NCI-H1930 (cell line): ENCODE results near the gene NTN5.
"Not testable (repeated sequence)": the region's sequence is repeated elsewhere in the genome, so short reads cannot be mapped to it uniquely, and the experiment has no call there.

Experiments
- DNase-seq, 2 experiments: peaks; one replicate each; lab custom pipeline; 2025; lab: John Stamatoyannopoulos, UW

NTN5 gene

DNA sequence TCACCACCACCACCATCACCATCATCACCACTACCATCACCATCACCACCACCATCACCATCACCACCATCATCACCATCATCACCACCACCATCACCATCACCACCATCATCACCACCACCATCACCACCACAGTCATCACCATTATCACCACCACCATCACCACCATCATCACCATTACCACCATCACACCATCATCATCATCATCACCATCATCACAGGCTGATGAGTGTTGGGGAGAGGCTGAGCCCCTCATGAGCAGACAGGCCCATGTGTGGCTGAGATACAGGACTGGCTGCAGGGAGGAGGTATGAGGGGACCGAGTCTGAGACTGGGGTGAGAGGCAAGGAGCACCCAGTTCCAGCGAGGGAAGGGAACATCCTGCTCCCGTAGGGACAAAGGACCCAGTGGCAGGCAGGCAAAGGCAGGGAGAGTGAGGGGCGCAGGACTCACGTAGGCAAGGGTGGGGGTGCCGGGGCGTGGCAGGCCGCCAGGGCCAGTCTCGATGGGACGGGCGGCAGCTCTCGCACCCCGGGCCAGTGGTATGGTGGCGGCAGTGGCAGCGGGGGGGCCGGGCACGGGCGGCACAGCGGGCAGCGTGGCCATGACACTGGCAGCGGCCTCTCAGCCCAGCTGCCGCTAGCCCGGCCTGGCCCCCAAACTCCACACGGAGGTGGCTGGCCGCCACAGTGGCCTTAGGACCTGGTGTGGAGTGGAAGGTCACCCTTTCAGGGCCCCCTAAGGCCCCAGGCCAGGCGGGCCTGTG lies 2.7 kb downstream of the NTN5 start:
- no peak for DNase-seq

DNA sequence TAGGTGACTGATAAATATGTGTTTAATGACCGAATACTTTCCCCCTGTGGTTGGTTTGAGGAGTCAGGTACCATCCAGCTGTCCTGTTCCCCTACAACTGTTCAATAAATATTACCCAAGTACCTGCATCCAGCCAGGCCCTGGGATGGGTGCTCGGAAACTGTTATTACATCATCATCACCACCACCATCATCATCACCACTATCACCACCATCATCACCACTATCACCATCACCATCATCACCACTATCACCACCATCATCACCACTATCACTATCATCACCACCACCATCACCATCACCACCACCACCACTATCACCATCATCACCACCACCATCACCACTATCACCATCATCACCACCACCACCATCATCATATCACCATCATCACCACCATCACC lies 4.1 kb downstream of the NTN5 start:
- DNase-seq: no peak

DNA sequence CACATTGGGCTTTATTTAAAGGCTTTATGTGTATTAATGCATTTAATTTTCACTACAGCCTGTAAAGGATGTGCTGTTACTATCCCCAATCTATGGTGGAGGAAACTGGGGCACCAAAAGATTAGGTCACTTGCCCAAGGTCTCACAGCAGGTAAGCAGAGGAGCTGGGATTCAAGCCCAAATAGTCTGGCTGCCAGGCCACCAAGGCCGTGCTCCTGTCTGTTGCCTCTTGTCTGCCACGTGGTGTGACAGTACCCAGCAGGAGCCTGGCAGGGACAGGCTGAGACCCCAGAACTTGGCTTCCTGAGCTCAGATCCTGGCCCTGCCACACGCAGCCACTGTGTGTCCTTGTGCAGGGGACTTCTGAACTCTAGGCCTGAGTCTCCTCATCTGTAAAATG lies 4.5 kb downstream of the NTN5 start:
- no peak for DNase-seq

DNA sequence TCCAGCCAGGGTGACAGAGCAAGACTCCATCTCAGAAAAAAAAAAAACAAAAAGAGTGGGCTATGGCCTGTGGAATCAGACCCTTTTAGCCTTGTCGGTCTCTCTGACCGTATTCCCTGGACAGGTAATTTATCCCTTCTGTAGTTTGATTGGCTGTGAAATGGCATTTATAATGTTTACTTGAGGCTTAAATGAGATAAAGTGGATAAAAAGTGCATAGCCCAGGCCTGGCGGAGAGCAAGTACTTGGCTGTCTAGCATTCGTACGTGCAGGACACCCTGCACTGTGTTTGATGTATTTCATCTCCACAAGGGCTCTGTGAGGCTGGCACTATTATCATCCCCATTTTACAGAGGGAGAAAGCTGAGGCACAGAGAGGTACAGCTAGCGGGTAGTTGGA lies 7.0 kb downstream of the NTN5 start:
- no peak for DNase-seq

DNA sequence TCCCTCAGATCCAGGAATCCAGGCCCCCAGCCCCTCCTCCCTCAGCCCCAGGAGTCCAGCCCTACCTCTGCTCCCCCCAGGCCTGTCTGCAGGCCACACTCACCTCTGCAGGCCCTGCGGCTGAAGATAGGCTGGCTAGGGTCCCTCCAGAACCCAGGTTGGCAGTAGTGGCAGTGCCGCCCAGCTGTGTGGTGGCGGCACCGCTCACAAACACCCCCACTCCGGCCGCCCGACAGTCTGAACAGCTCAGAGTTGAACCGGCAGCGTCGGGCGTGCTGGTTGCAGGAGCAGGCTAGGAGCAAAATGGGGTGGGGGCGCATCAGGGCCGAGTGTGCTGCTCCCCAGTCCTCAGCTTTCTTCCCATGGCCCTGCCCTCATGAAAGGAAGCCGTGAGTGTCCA lies 8.3 kb downstream of the NTN5 start:
- DNase-seq: no peak

DNA sequence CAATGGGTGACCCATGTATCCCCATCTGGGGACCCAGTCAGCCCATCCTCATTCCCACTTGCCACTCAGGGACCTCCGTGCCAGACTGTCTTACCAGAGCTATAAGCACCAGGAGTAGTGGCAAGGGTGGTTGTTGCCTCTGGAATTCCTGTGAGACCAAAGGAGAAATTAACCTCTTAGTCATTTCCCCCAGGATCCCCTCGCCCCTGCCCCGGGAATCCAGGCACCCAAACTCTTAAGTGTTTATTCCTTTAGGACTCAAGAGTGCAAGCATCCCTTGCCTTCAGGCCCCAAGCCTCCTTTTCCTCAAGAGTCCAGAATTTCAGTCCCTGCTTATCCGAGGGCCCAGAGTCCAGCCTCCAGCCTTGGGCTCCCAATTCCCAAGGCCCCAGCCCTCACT lies 9.2 kb downstream of the NTN5 start:
- DNase-seq: no peak

DNA sequence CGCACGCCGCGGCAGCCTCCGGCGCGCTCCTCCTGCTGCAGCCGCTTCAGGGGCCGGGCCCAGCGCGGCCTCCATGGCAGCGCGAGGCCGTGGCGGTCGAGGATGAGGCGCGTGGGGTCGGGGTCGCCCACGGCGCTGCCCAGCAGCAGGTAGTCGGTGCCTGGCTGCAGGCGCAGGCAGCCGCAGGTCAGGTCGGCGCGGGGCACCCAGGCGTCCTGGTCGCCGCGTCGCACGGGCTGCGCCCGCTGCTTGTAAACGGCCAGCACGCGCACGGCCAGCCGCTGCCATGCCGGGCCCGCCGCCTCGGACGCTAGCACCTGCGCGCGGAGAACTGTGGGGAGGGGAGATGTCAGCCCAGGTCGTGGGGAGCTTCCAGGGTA lies 11.1 kb downstream of the NTN5 start:
- no peak for DNase-seq

DNA sequence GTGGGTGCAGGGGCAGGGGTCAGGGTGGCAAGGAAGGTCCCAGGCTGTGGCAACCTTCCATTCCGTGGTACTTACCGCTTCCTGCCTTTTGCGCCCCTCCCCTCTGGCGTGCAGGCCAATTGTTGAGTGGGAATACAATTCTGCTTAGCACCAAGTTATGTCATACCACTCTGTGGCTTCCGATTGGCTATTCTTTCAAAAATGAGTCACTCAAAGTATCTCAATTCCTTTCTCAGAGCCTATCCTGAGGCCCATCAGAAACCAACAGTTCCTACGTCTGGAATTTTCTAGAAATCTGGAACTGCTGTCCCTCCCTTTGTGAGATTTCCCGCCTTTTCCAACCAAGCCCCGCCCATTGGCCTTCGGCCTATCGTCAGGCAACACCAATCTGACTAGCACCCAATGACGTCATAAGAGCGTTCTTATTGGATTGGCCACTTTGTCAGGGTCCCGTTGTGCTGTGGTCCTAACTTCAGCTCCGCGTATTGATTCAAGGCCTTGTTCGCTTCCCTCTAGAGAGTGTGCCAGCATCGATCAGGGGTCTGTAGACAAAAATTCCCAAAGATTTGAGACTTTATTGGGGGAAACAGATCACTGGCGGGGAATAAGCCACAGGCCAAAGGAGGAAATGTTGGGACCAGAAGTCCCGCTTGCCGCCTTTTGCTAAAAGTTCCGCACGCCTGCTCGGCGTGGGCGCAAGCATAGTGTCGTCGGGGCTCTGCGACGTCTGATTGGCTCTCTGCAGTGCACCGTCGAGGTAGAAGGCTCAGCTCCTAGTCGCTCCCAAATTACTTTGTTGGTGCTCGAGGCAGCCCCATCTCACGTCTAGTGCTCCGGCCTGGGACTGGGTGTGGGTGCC lies 11.7 kb downstream of the NTN5 start:
- peak; percentile 86 to 95 for DNase-seq

DNA sequence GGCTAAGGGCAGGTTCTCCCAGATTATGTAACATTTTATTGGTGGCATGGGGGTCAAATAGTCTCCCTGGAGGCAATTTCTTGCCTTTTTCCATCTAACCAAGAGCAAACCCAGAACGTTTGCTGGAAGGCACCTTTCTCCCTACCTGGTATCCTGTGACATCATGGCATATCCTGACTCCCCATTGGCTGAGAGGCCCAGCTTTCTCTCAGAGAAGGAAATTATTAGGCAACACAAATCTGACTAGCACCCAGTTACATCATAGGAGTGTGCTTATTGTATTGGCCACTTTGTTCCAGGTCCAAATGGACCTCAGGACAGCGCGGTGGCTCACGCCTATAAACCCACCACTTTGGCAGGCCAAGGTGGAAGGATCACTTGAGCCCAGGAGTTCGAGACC lies 13.0 kb downstream of the NTN5 start:
- no peak for DNase-seq

DNA sequence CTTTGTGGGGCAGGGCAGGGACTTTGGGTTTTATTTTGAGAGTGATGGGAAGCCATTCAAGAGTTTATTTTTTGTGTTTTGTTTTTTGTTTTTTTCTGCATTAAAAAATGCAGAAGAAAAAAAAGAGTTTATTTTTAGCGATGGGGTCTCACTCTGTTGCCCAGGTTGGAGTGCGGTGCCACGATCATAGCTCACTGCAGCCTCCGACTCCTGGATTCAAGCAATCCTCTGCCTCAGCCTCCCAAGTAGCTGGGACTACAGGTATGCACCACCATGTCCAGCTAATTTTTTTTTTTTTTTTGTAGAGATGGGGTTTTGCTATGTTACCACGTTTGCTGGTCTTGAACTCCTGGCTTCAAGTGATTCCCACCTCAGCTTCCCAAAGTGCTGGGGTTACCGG lies 14.3 kb downstream of the NTN5 start:
- no peak for DNase-seq

DNA sequence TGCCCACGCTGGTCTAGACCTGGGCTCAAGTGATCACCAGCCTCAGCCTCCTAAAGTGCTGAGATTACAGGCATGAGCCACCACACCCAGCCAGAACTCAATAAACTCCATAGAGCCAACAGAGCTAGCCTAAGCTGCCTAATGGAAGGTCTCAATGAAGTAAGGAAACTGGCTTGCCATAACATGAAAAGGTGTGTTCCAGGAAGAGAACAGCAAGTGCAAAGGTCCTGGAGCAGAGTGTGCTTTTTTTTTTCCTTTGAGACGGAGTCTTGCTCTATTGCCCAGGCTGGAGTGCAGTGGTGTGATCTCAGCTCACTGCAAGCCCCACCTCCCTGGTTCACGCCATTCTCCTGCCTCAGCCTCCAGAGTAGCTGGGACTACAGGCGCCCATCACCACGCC lies 15.0 kb downstream of the NTN5 start:
- not testable (repeated sequence) for DNase-seq

DNA sequence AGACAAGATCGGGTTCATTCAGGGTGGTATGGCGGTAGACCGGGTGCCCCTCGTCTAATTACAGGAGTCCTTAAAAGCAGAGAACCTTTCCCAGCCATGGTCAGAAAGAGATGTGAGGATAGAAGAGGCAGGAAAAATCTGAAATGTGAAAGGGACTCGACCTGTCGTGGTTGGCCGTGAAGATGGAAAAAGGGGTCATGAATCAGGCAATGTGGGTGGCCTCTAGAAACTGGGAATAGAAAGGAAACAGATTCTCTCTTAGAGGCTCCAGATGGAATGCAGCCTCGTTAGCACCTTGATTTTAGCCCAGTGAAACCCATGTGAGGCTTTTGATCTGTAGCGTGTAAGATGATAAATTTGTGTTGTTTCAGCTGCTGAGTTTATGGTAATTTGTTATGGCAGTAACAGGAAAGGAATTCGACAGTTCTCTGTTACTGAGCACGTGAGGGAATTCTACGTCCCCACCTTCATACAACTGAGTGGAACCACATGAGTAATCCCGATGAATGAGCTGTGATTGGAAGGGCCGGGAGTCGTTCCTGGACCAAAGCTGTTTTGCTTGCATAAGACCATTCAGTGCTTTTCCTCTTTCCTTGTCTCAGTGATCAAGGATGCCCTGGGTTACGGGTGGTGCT lies 15.9 kb downstream of the NTN5 start:
- DNase-seq: no peak

DNA sequence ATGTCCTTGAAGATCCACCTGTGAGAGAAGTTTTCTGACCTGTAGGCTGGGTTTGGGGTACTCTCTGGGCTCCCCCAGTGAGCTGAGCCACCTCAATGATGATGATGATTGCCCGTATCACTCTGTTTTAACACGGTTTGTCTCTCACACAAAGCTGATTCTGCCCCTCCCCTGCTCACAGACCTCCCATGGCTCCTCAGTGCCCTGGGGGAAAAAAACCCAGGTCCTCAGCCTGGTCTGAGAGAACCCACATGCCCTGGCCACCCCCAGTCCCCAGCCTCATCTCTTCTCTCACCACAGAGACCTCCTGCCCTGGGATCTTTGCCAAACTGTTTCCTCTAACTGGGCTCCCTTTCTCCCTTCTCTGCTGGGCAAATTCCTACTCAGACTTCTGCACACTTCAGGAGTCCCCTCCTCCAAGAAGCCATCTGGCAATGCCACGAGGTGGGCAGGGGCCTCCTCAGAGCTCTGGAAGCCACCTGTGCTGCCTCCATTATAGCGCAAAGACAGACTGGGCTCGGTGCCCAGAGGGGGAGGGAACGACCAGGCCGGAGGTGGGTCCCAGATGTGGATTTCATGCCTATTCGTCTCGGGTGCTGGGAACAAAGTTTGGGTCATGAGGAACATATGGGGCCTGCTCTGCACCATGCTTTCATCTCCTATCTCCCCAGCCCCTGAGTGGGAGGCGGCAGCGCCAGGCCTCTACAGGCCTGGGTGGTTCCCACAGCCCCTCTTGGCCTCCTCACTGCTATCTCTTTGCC lies 18.3 kb downstream of the NTN5 start:
- DNase-seq: no peak

DNA sequence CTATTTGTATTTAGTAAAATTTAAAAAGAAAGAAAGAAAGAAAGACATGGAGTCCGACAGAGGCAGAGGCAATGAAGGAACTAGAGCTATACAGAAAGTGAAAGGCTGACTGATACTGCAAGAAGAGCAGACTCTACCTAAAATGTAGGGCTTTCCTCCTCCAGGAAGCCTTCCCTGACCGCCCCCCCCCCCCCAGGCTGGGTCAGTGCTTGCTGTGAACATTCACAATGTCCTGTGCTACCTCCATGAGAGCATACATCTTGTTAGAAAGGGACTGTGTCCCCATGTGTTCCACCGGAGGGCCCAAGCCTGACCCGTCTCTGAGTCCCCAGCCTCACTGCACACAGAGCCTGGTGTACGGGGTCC lies 21.2 kb downstream of the NTN5 start:
- no peak for DNase-seq

DNA sequence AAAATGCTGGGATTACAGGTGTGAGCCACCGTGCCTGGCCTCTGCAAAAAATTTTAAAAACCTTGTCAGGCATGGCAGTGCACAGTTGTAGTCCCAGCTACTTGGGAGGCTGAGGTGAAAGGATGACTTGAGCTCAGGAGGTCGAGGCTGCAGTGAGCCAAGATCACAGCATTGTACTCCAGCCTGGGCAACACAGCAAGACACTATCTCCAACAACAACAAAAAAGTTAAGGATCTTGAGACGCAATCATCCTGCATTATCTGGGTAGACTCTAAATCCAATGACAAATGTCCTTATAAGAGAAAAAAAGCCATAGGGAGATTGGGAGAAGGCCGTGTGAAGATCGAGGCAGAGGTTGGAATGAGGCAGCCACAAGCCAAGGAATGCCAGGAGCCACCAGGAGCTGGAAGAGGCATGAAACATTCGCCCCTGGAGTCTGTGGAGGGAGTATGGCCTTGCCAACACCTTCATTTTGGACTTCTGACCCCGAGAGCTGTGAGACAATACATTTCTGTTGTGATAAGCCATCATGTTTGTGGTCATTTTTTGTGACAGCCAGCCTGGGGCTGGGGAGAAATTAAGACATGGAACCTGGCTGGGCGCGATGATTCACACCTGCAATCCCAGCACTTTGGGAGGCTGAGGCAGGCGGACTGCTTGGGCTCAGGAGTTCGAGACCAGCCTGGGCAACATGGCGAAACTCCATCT lies 21.7 kb downstream of the NTN5 start:
- no peak for DNase-seq

DNA sequence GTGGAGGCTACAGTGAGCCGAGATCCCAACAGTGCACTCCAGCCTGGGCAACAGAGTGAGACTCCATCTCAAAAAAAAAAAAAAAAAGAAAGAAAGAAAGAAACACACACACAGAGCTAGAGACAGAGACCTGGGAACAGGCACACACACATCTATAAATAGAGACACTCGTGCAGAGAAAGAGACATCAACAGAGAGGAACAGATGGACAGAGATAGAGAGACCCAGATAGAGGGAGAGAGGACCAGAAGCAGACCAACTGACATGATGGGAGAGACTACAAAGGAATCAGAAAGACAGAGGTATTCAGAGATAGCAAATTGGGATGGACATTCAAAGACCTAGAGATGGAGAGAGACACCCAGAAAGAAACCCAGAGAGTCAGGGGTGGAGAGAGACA lies 24.7 kb downstream of the NTN5 start:
- no peak for DNase-seq

DNA sequence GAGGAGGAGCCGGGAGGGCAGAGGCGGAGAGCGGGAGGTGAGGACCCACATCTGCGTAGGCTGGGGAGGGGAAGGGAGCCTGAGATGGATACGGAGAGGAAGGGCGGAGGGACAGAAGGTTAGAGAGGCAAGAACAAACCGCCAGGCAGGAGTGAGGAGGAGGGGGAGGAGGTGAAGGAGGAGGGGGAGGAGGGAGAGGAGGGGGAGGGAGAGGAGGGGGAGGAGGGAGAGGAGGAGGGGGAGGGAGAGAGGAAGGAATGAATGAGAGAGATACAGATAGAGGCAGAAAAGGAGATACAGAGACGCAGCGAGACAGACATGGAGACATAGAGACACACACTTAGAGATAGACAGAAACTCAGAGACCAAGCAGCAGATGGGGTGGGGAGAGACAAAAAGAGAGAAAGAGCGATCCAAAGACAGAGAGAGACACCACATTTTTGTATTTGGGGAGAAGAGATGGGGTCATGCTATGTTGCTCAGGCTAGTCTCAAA lies 26.0 kb downstream of the NTN5 start:
- no peak for DNase-seq

DNA sequence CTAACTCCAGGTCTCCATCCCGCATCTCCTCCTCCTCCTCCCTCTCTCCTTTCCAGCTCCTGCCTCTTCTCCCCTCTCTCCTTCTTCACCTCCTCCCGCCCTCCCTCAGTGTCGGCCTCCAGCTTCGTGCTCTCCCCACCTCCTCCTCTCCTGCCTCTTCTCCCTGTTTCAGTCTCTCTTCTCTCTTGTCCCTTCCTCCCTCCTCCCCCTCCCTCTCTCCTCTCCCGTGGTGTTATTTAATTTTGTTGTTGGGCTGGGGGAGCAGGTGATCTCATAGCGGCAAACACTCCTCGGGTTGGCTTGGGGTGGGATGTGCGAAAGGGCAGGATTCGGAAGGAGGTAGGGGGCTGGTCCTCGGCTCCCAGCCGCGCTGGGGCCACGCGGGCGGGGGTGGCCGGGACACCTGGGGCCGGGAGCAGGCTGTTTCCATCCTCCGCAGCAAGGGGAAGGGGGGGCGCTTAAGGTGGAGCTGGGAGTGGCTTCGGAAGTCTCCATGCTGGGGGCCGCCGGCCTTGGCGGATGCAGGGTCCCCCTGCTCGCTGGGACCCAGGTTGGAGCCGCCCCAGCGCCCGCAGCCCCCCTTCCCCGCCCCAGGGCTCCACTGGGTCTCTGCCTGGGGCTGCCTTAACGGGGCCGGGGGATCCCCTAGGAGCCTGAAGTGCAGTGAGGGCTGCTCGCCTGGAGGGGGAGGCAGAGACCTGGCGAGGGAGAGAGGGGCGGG lies 26.7 kb downstream of the NTN5 start, which contains the start of gene CA11:
TSS of gene CA11 (minus strand) at position 187 of the 721 bp plus-strand sequence. CDS start 555 bp downstream, outside the sequence.
- DNase-seq: peak; percentile 90 to 91

DNA sequence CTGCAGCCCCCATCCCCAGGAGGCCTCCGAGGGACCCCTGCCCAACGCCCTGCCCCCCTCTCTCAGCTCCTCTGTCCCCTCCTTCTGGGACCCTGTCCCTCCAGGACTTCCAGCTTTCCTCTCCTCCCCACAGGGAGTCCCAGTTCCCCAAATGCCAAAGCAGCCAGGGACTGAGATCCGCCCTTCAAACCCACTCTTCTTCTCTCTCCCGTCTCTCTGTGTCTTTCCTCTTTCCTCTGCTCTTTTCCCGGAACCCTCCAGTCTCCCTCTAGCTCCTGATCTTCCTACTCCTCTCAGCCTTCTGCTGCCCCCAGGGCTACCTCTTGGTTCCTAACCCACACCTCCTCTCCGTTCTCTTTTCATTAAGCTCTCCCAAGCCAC lies 27.2 kb downstream of the NTN5 start:
- DNase-seq: no peak

DNA sequence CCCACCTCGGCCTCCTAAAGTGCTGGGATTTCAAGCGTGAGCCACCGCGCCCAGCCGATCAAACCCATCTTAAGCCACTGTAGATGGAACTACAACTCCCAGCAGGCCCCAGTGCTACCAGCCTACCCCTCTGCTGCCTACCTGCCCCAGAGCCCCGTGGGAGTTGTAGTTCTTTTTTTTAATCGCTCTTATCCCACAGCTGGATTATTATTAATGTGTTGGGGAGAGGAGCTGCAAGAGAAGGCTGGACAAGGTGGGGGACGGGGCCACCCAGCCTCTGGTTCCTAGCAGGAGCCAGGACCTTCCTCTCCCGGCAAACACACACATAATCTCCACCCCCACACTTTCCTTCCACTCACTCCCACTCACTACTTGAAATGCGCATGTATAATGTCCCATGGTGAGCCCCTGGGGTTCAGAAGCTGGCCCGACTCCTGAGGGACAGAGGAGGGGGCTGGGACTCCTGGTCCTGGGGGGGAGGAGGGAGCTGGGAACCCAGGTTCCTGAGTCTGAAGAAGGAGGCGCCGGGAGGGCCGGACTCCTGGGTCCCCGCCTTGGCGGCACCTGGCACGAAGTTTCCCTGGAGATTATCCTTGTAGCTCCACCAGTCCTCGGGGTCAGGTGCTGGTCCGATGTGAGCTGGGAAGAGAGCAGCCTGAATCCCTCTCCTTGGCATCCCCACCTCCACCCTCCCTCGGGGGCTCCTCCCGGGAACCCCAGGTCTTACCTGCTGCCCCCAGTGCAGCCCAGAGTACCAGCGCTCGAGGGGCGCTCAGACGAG lies 27.8 kb downstream of the NTN5 start:
- DNase-seq: peak; percentile 78 to 79
